ENCODE results near the gene JAG1.

DNA sequence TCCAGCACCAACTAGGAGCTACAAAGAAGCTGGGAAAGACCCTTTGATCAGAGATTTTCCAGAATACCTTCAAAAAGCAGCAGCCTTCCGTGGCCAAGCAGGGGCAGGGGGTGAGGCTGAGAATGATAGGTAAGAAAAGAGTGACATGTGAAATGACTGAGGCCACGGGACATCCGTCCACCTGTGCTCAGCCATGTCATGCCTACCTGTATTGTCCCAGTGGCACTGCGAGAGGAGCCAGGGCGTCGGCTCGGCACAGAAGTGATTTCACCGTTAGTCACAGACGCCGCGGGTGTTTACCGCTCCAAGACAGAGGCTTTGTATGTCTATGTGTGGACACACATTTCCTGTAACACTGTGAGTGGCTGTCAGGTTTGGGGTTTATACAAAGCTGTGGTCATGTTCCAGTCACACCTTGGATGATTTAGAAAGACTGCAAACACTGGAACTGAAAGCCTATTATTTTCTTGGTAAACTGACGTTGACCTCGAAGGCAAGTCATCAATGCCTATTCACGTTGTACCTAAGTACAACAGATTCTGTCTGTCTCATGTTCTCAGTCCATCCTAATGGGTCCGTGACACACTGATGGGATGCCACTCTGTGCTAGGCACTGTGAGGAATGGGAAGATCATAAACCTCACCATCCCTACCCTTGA lies 32.1 kb upstream of the JAG1 start:
- TF ChIP-seq RAD21 (IDR thresholded peaks at IDR 0.05; ENCODE audit: low read depth) (no peak), YY1 (IDR thresholded peaks at IDR 0.05; ENCODE audit: low read depth) (no peak), EP300 (IDR thresholded peaks at IDR 0.05; ENCODE audit: borderline replicate concordance) (no peak), TAF1 (IDR thresholded peaks at IDR 0.05; ENCODE audit: low read depth) (no peak), FOXM1 (IDR thresholded peaks at IDR 0.05; ENCODE audit: borderline replicate concordance, low read depth) (no peak), CEBPB (IDR thresholded peaks at IDR 0.05) (no peak), TCF12 (IDR thresholded peaks at IDR 0.05; ENCODE audit: low read depth) (no peak), CREB1 (IDR thresholded peaks at IDR 0.05; ENCODE audit: low read depth) (no peak)
- TF ChIP-seq, protein P1, sequence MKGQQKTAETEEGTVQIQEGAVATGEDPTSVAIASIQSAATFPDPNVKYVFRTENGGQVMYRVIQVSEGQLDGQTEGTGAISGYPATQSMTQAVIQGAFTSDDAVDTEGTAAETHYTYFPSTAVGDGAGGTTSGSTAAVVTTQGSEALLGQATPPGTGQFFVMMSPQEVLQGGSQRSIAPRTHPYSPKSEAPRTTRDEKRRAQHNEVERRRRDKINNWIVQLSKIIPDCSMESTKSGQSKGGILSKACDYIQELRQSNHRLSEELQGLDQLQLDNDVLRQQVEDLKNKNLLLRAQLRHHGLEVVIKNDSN (IDR thresholded peaks at IDR 0.05): no peak
- TF ChIP-seq, protein P2, sequence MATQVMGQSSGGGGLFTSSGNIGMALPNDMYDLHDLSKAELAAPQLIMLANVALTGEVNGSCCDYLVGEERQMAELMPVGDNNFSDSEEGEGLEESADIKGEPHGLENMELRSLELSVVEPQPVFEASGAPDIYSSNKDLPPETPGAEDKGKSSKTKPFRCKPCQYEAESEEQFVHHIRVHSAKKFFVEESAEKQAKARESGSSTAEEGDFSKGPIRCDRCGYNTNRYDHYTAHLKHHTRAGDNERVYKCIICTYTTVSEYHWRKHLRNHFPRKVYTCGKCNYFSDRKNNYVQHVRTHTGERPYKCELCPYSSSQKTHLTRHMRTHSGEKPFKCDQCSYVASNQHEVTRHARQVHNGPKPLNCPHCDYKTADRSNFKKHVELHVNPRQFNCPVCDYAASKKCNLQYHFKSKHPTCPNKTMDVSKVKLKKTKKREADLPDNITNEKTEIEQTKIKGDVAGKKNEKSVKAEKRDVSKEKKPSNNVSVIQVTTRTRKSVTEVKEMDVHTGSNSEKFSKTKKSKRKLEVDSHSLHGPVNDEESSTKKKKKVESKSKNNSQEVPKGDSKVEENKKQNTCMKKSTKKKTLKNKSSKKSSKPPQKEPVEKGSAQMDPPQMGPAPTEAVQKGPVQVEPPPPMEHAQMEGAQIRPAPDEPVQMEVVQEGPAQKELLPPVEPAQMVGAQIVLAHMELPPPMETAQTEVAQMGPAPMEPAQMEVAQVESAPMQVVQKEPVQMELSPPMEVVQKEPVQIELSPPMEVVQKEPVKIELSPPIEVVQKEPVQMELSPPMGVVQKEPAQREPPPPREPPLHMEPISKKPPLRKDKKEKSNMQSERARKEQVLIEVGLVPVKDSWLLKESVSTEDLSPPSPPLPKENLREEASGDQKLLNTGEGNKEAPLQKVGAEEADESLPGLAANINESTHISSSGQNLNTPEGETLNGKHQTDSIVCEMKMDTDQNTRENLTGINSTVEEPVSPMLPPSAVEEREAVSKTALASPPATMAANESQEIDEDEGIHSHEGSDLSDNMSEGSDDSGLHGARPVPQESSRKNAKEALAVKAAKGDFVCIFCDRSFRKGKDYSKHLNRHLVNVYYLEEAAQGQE (IDR thresholded peaks at IDR 0.05; ENCODE audit: low read depth): no peak
- TF ChIP-seq, protein P3, sequence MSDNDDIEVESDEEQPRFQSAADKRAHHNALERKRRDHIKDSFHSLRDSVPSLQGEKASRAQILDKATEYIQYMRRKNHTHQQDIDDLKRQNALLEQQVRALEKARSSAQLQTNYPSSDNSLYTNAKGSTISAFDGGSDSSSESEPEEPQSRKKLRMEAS (IDR thresholded peaks at IDR 0.05): no peak

All from Ishikawa (cell line).